Caco-2 (cell line): Measurements from ENCODE around the gene TLR10. TPM values are rescaled to one million over a fixed set of nuclear protein-coding genes. Genes with fewer than 3 reads are reported as not detected.
A peak's percentile ranks its signal among the peaks of the same experiment; 100 is the strongest.

Source experiments
- BruUV-seq: library from RNA; stranded (reverse); fragments of 400-500 nt; replicated peaks from 2 replicates; lab custom pipeline; 2021; lab: Mats Ljungman, UMichigan
- CTCF ChIA-PET: fragments of 300-600 bp; sonication (Branson Sonifier 250); formaldehyde crosslinking; loops from one replicate; lab custom pipeline; 2022; ENCODE audit warnings: antibody characterized with exemption; lab: Charles Lee
- POLR2A ChIA-PET: fragments of 300-600 bp; sonication (Branson Sonifier 250); formaldehyde crosslinking; loops from one replicate; lab custom pipeline; 2022; ENCODE audit warnings: antibody characterized with exemption; lab: Charles Lee
- DNase-seq, 2 experiments: peaks; one replicate each; pipeline versions ENCODE4 v3.0.0 to v3.0.0-alpha.2; 2020 to 2022
- H3K27me3 ChIP-seq: replicated peaks from 2 replicates; pipeline ENCODE4 v1.6.0; 2011; ENCODE audit warnings: low read length; ENCODE audit not compliant: control insufficient read depth, insufficient read depth
- H3K36me3 ChIP-seq: 2 replicates; pipeline ENCODE4 v1.5.1; 2011; ENCODE audit warnings: low read length; ENCODE audit not compliant: control insufficient read depth, insufficient read depth
- H3K4me1 ChIP-seq: fragments of 250-450 bp; sonication (Bioruptor Pico); 2 replicates; pipeline ENCODE4 v1.5.1; 2020; ENCODE audit warnings: mild to moderate bottlenecking
- H3K4me3 ChIP-seq: 2 replicates; pipeline ENCODE4 v1.5.1; 2011; ENCODE audit warnings: low read depth, mild to moderate bottlenecking, control low read depth, low read length
- H3K9me3 ChIP-seq: fragments of 250-450 bp; sonication (Bioruptor Pico); 2 replicates; pipeline ENCODE4 v1.5.1; 2020; ENCODE audit warnings: mild to moderate bottlenecking, moderate library complexity
- H3K27ac Mint-ChIP-seq: one replicate; pipeline ENCODE4 v1.8.0; 2022; ENCODE audit warnings: mixed read lengths; ENCODE audit not compliant: unreplicated experiment
- H3K27me3 Mint-ChIP-seq: one replicate; pipeline ENCODE4 v1.8.0; 2022; ENCODE audit warnings: mixed read lengths; ENCODE audit not compliant: insufficient read depth, unreplicated experiment
- H3K36me3 Mint-ChIP-seq: one replicate; pipeline ENCODE4 v1.8.0; 2022; ENCODE audit warnings: mild to moderate bottlenecking, mixed read lengths; ENCODE audit not compliant: insufficient read depth, unreplicated experiment
- H3K4me1 Mint-ChIP-seq: one replicate; pipeline ENCODE4 v1.8.0; 2022; ENCODE audit warnings: low read depth, mixed read lengths; ENCODE audit not compliant: unreplicated experiment
- H3K4me3 Mint-ChIP-seq: one replicate; pipeline ENCODE4 v1.8.0; 2022; ENCODE audit warnings: mild to moderate bottlenecking, moderate library complexity, mixed read lengths; ENCODE audit not compliant: unreplicated experiment
- H3K9me3 Mint-ChIP-seq: one replicate; pipeline ENCODE4 v1.8.0; 2022; ENCODE audit warnings: mixed read lengths; ENCODE audit not compliant: unreplicated experiment
- CTCF ChIP-seq, 2 experiments: fragments of 200-600 bp in 1 of 2; IDR thresholded peaks; 1 replicate in 1 of 2; 2 replicates in 1 of 2; pipeline versions ENCODE4 v1.5.1 to v1.8.0; 2011 to 2022; ENCODE audit warnings: antibody characterized with exemption in 1 of 2, control low read depth in 1 of 2, inconsistent platforms in 1 of 2, low read depth in 1 of 2, low read length in 1 of 2, mild to moderate bottlenecking in 1 of 2, moderate library complexity in 1 of 2; ENCODE audit not compliant: insufficient read depth in 1 of 2, severe bottlenecking in 1 of 2, unreplicated experiment in 1 of 2
- intact Hi-C: fragments of 100-400 bp; cut with micrococcal nuclease; formaldehyde crosslinking; loops from one replicate; pipeline ENCODE4 v1.10.0; 2022; ENCODE audit not compliant: unreplicated experiment
- total RNA-seq: library from RNA; stranded (reverse); gene quantifications from 2 replicates; pipeline ENCODE4 v1.2.3, GENCODE V29; 2022

The TLR10 gene
- total RNA-seq, 1 experiment from 2014 or later = not detected

- Histone ChIP-seq H3K4me1 (no peaks in the 10 kb centered on the region), H3K9me3 (no peaks in the 10 kb centered on the region), H3K27me3 (no peaks in the 10 kb centered on the region), H3K36me3 (no peaks in the 10 kb centered on the region), H3K4me3 (no peak overlapping the region)
- intact Hi-C loops = loop anchor here (1.0 to 5.0 kb wide), 3 partner anchors 24 to 97 kb away; partner anchors contain the start of genes TLR1 and TLR6
- Mint-ChIP-seq H3K4me3 (no peak overlapping the region), H3K27ac (no peak overlapping the region), H3K27me3 (no peaks in the 10 kb centered on the region), H3K9me3 (no peaks in the 10 kb centered on the region), H3K4me1 (no peaks in the 10 kb centered on the region), H3K36me3 (no peaks in the 10 kb centered on the region)
- no peak for DNase-seq
- ChIA-PET CTCF (interaction anchor here (0.5 to 3.1 kb wide), 9 partner anchors 16 to 580 kb away, joined by 3 to 42 read pairs (median 5); partner anchors contain the start of genes TLR1 and TLR10), POLR2A (no interaction called here)
- TF ChIP-seq CTCF (IDR thresholded peaks at IDR 0.05; ENCODE audit: insufficient read depth in 1 of 2, low read depth in 1 of 2, low read length in 1 of 2, severe bottlenecking in 1 of 2, unreplicated experiment in 1 of 2) = peak in 1 of 2 experiments; percentile 29
- no TSS peak for BruUV-seq
These were observed 23.0 kb downstream of the TLR10 start for GRCh38 chr4:38759790-38760122.

- DNase-seq = no peak
- Mint-ChIP-seq H3K9me3 (no peaks in the 10 kb centered on the region), H3K27me3 (no peaks in the 10 kb centered on the region), H3K4me3 (no peak overlapping the region), H3K27ac (no peak overlapping the region), H3K36me3 (no peaks in the 10 kb centered on the region), H3K4me1 (no peaks in the 10 kb centered on the region)
- H3K36me3 ChIP-seq = no peaks in the 10 kb centered on the region
- no peak overlapping the region for H3K4me3 ChIP-seq
- no peaks in the 10 kb centered on the region for H3K9me3 ChIP-seq
- TF ChIP-seq CTCF (IDR thresholded peaks at IDR 0.05; ENCODE audit: insufficient read depth in 1 of 2, low read depth in 1 of 2, low read length in 1 of 2, severe bottlenecking in 1 of 2, unreplicated experiment in 1 of 2) = peak in 1 of 2 experiments; percentile 18
- no peaks in the 10 kb centered on the region for H3K4me1 ChIP-seq
- POLR2A ChIA-PET = no interaction called here
- no peaks in the 10 kb centered on the region for H3K27me3 ChIP-seq
- CTCF ChIA-PET = interaction anchor here (0.5 to 3.1 kb wide), 12 partner anchors 16 to 608 kb away, joined by 3 to 42 read pairs (median 4); partner anchors contain the start of genes TLR1 and TLR10
- no TSS peak for BruUV-seq
- intact Hi-C loops = loop anchor here (1.0 to 5.0 kb wide), 3 partner anchors 24 to 97 kb away; partner anchors contain the start of genes TLR1 and TLR6
These were observed 23.5 kb downstream of the TLR10 start for GRCh38 chr4:38759113-38759789.

- POLR2A ChIA-PET = no interaction called here
- no peaks in the 10 kb centered on the region for H3K9me3 Mint-ChIP-seq
- no peaks in the 10 kb centered on the region for H3K27me3 Mint-ChIP-seq
These were observed 24.7 kb downstream of the TLR10 start for GRCh38 chr4:38757945-38758600.

More at GRCh38 chr4:38757945-38758600, 24.7 kb downstream of the TLR10 start:
- CTCF ChIA-PET = interaction anchor here (0.7 to 3.1 kb wide), 4 partner anchors 24 to 161 kb away, joined by 3 to 42 read pairs (median 4); partner anchors contain the start of gene TLR10
- BruUV-seq = no TSS peak
- Histone ChIP-seq H3K4me1 (no peaks in the 10 kb centered on the region), H3K27me3 (no peaks in the 10 kb centered on the region), H3K4me3 (no peak overlapping the region), H3K36me3 (no peaks in the 10 kb centered on the region), H3K9me3 (no peaks in the 10 kb centered on the region)
- peak; percentile 37 to 47 for DNase-seq
- no peaks in the 10 kb centered on the region for H3K36me3 Mint-ChIP-seq
- peak; percentile 42 to 63 for TF ChIP-seq CTCF (IDR thresholded peaks at IDR 0.05; ENCODE audit: insufficient read depth in 1 of 2, low read depth in 1 of 2, low read length in 1 of 2, severe bottlenecking in 1 of 2, unreplicated experiment in 1 of 2)
- no peak overlapping the region for H3K4me3 Mint-ChIP-seq
- intact Hi-C loops = loop anchor here (5.0 kb wide), 1 partner anchor 44 kb away; the partner anchor contains the start of gene TLR1
- no peaks in the 10 kb centered on the region for H3K4me1 Mint-ChIP-seq
- no peak overlapping the region for H3K27ac Mint-ChIP-seq
